GM12864 (cell line): ENCODE data around the gene UNC5C.

Experiments used
- DNase-seq: peaks from one replicate; pipeline ENCODE4 v3.0.0-alpha.2; 2011; ENCODE audit warnings: low read depth
- H3K4me3 ChIP-seq: 2 replicates; pipeline ENCODE4 v1.5.1; 2011; ENCODE audit warnings: mild to moderate bottlenecking, low read depth, low read length, control low read depth
- TF ChIP-seq, protein P1 (sequence below): IDR thresholded peaks from 2 replicates; pipeline ENCODE4 v1.5.1; 2011; ENCODE audit warnings: low read depth, mild to moderate bottlenecking, moderate library complexity, low read length, control low read depth, inconsistent platforms; ENCODE audit errors: missing control alignments

Gene UNC5C

DNA sequence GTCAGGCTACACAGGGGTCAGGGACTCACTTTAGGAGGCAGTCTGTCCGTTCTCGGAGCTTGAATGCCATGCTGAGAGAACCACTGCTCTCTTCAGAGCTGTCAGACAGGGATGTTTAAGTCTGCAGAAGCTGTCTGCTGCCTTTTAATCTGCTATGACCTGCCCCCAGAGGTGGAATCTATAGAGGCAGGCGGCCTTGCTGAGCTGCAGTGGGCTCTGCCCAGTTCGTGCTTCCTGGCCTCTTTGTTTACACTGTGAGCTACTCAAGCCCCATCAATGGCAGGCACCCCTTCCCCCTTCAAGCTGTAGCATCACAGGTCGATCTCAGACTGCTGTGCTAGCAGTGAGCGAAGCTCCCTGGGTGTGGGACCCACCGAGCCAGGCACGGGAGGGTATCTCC is 31.5 kb upstream of the UNC5C start:
- TF ChIP-seq, protein P1, sequence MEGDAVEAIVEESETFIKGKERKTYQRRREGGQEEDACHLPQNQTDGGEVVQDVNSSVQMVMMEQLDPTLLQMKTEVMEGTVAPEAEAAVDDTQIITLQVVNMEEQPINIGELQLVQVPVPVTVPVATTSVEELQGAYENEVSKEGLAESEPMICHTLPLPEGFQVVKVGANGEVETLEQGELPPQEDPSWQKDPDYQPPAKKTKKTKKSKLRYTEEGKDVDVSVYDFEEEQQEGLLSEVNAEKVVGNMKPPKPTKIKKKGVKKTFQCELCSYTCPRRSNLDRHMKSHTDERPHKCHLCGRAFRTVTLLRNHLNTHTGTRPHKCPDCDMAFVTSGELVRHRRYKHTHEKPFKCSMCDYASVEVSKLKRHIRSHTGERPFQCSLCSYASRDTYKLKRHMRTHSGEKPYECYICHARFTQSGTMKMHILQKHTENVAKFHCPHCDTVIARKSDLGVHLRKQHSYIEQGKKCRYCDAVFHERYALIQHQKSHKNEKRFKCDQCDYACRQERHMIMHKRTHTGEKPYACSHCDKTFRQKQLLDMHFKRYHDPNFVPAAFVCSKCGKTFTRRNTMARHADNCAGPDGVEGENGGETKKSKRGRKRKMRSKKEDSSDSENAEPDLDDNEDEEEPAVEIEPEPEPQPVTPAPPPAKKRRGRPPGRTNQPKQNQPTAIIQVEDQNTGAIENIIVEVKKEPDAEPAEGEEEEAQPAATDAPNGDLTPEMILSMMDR, result no peak
- H3K4me3 ChIP-seq, result no peak overlapping the region
- no peak for DNase-seq

DNA sequence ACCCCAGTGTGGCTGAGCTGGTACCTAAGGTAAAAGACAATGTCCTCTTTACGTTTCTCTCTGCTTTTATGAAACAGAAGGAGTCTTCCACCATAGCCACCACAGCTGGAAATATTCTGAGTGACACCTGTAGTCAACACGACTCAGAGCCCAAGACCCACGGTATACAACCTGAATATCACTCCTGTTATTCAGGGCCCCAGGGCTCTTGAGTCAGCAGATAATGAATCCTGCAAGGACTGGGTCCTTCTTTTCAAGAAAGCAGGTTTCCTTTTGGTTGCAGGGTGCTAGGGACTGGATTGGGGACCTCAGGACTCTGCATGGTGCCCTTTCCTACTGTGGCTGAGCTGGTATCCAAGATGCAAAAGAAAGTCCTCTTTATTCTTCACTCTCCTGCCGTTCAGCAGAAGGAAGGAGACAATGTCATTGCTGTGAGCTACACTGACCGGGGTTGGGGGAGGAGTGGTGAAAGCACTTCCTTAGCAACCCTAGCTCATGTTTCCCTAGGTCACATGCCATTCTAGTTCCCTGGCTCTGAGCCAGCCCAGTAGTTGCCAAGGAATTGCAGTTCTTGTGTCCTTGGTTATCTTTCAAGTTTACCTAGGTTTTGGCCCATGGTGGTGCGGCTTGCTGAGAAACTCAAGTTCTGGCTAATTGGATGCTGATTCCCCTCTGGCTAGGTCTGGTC is 23.7 kb upstream of the UNC5C start:
- no peak overlapping the region for H3K4me3 ChIP-seq
- TF ChIP-seq, protein P1, result no peak
- DNase-seq, result no peak

DNA sequence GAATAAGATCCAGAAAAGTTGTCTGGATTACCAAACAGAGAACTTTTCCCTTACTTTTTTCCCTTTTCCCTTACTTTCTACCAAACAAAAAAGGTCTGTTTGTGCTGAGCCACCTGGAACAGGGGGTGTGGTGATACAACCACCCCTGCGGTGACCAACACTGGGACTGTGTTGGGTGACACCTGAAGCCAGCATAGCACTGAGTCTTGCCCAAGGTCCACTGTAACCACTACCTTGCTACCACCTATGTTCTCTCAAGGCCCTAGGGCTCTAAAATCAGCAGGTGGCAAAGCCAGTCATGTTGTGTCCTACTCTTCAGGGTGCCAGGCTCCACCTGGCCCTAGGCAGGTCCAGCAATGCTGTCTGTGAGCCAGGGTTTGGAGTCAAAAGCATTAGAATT is 22.8 kb upstream of the UNC5C start:
- H3K4me3 ChIP-seq, result no peak overlapping the region
- DNase-seq, result no peak
- TF ChIP-seq, protein P1, result no peak

DNA sequence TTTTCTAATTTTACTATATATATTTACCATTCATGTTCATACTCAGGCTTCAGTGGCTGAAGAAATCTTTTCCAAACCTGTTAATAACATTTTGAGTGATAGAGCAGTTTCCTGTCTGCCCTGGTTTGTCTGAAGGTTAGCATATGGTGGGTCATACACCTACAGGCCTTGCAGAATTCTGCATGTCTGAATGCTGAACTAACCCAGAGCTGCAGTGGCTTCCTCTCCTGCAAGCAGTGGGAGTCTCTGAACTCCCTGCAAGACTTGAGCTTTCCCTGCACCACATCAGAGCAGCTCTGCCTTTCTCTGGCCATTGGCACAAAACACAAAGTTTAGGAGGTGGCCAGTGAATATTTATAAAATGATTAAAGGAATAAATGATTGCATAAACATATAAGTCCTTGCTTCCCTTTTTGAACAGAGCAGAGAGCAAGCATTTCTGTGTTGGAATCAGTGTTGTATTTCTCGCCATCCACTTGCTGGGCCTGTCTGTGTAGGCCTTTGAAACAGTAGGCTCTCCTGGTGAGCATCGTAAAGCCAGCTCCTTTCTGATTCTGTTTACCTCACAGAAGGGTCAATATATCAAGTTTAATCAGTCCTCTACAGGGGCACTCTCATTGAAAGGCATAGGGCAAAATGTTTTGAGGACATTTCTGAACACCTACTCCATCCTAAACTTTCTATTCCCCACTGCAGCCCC is 15.0 kb upstream of the UNC5C start:
- no peak for DNase-seq
- no peak overlapping the region for H3K4me3 ChIP-seq
- TF ChIP-seq, protein P1, result no peak

DNA sequence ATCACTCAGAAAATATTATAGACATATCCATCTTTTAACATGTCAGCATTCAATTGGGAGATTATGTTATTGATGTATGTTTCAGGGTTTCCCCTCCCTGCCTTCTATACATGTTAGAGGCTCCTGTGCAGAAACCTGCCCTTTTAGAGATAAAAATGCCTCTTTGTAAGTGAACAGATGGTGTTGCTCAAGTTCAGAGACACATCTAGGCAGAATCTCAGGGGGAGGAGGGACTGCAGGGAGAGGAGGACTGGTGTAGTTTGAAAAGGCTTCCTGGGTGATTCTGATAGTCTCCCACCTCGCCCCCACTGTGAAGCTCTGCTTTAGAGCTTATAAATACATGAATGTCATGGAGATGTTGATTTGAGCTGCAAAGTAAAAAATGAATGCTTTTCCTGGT is 12.0 kb upstream of the UNC5C start:
- TF ChIP-seq, protein P1, result no peak
- no peak overlapping the region for H3K4me3 ChIP-seq
- DNase-seq, result no peak

DNA sequence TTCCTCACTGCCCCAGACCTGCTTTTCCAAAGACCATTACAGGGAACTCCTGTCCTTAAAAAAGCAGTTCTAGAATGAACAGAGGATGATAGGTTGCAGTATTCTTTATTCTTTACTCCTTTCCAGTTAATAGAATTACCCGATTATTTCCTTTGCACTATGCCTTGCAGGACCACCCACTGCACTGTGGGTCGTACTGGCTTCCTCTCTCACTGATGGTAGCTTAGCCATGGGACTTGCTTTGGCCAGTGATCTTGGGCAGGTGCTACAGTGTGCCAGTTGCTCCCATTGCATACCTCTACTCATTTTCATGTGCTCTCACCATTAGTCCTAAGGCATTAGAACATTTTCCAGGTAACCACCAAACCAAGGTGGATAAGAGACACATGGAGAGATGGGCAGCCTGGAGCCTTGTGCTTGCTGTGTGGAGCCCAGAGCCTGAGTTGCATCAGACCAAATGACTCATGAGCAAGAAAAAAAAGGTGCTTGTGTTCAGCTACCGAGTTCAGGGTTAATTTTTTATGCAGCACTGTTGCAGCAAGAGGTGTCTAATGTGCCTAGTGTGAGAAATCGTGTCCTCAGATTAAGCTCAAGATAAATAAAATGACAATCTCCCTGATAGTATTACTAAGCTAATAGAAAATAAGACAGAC is 7.6 kb upstream of the UNC5C start:
- no peak overlapping the region for H3K4me3 ChIP-seq
- TF ChIP-seq, protein P1, result no peak
- no peak for DNase-seq
